ENCODE results near the gene CLEC16A. TPM values are rescaled to one million over a fixed set of nuclear protein-coding genes. Genes with fewer than 3 reads are reported as not detected.

Gene CLEC16A
- total RNA-seq, 2 experiments from 2014 or later, result 25.5 to 26.7 TPM

DNA sequence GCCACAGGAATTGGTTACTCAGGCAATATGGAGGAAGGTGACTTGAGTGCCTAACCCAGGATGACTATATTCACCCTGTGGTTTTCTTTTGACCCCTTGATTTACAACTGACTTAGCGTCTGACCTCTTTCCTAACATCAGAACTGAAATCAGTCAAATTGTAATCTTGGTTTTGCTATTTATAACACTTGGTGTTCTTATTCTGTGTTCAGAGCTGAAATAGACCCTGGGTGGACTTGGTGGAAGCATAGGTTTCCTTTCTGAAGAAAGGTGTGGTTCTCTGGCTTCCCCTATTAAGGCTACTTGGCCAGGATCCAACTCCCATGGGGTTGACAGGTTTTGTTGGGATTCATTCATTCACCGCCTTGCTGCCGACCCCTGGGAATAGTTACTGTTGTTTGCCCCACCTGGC is 80.8 kb downstream of the CLEC16A start:
- Mint-ChIP-seq H3K27me3 (no peaks in the 10 kb centered on the region), H3K4me3 (no peak overlapping the region), H3K4me1 (ENCODE audit: low read depth) (peaks cover 22% of the 10 kb centered on the region), H3K36me3 (peaks cover 85% of the 10 kb centered on the region), H3K27ac (peak overlapping the region; percentile 91), H3K9me3 (peaks cover 36% of the 10 kb centered on the region)
- intact Hi-C loops (cut with micrococcal nuclease), result loop anchor here (1.0 to 2.0 kb wide), 3 partner anchors 27 to 60 kb away; no protein-coding TSS in a partner anchor
- DNase-seq, result peak; percentile 24
- ChIA-PET POLR2A (interaction anchor here (0.6 to 2.4 kb wide), 8 partner anchors 27 to 230 kb away, joined by 3 to 15 read pairs (median 8); partner anchors contain the start of gene SOCS1), CTCF (interaction anchor here (0.6 to 1.8 kb wide), 10 partner anchors 26 to 347 kb away, joined by 3 to 7 read pairs (median 3); partner anchors contain the start of gene SOCS1)

DNA sequence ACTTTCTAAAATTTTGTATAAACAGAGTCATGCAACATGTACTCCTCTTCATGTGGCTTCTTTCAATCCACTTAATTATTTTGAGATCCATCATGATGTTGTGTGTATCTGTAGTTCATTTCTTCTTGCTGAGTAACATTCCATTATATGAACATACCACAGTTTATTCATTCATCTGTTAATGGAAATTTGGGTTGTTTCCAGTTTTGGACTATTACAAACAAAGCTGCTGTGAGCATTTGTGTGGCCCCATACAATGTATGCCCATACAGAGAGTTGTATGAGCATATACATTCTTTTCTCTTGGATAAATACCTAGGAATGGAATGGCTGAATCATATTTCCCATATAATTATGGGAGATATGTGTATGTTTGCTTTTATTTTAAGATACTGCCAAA is 85.6 kb downstream of the CLEC16A start:
- DNase-seq, result no peak
- Mint-ChIP-seq H3K4me3 (no peak overlapping the region), H3K36me3 (peaks cover 66% of the 10 kb centered on the region), H3K27me3 (no peaks in the 10 kb centered on the region), H3K4me1 (ENCODE audit: low read depth) (peaks cover 9% of the 10 kb centered on the region), H3K9me3 (peaks cover 33% of the 10 kb centered on the region), H3K27ac (no peak overlapping the region)
- POLR2A ChIA-PET, result no interaction called here
- CTCF ChIA-PET, result no interaction called here
- intact Hi-C loops (cut with micrococcal nuclease), result no loop called here

DNA sequence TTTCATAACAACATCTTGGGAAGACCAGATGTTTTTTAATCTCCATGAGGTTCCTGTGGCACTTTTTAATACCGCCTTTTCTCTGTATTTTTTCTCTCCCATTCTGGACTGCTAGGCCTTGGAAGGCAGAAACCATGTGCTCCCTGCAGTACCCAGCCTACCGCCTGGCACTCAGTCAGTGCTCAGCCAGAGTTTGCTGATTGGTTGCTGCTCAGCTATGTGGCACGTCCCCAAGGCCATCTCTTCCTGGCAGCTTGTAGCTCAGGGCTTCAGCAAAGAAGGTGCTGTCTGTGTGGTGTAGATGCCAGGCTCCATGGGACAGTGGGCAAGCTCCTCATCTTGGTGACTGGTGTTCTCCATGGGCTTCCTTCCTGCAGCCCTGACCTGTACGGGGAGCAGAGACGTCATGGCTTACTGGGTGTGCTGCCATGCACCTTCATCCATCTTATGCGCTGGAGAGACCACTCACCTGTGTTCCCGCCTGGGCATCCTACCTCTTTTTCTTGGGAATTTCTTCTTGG is 86.7 kb downstream of the CLEC16A start:
- no peak overlapping the region for H3K4me3 Mint-ChIP-seq
- POLR2A ChIA-PET, result no interaction called here
- DNase-seq, result no peak
- intact Hi-C loops (cut with micrococcal nuclease), result no loop called here
- H3K27me3 Mint-ChIP-seq, result no peaks in the 10 kb centered on the region
- peaks cover 29% of the 10 kb centered on the region for H3K9me3 Mint-ChIP-seq
- peaks cover 2% of the 10 kb centered on the region for H3K4me1 Mint-ChIP-seq (ENCODE audit: low read depth)
- no peak overlapping the region for H3K27ac Mint-ChIP-seq
- CTCF ChIA-PET, result no interaction called here
- peaks cover 63% of the 10 kb centered on the region for H3K36me3 Mint-ChIP-seq

DNA sequence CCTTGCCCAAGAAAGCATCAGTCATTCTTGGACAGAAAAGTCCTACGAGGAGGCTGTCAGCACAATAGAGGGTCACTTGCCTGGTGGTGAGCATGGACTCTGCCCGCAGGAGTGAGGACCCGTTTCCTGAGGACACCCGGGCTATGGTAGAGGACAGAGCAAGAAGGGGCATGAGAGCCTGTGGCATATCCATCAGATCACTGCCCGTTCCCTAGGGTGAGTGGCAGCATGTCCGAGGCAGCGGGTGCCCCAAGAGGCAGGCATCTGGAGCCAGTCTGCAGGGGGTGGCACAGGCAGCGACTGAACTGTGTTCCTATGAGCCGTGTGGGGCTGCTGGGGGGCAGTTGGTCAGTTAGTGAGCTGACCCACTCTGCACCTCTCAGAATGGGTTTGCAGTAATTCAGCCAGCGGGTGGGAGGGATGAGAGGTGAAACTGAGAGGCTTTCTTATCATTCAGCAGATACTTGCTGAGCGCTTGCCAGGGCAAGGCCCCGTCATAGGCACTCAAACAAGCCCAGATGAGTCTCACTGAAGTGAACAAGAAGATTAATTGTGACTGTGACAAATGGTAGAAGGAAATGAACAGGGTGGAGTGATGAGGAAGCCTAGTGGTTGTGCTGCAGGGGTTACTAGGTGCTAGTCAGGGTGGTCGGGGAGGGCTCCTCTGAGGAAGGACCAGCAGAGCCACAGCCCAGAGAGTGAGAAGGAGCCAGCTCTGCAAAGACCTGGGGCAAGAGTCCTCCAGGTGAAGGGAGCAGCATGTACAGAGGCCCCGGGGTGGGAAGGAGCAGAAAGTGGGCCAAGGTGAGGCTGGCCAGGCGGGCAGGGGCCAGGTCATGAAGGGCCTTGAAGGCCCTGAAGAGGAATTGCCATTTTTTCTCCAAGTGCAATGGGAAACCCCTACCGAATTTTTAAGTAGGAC is 87.9 kb downstream of the CLEC16A start:
- Mint-ChIP-seq H3K36me3 (peaks cover 58% of the 10 kb centered on the region), H3K4me3 (no peak overlapping the region), H3K27ac (no peak overlapping the region), H3K27me3 (no peaks in the 10 kb centered on the region), H3K9me3 (peaks cover 18% of the 10 kb centered on the region), H3K4me1 (ENCODE audit: low read depth) (peaks cover 2% of the 10 kb centered on the region)
- POLR2A ChIA-PET, result no interaction called here
- CTCF ChIA-PET, result no interaction called here
- intact Hi-C loops (cut with micrococcal nuclease), result no loop called here
- no peak for DNase-seq

DNA sequence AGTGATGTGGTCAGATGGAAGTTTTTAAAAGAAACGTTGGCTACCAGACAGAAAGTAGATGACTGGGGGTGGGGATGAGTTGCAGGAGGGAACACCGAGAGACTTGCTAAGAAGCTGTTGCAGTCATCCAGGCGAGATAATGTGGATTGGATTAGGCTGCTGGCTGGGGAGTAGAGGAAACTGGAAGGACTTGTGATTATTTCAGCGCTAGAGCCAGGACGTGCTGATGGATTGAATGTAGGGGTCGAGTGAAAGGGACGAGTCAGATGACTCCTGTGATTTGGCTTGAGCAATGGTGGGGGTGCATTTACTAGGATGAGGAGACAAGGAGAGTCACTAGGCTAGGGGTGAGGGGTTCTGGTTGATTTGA is 88.5 kb downstream of the CLEC16A start:
- H3K36me3 Mint-ChIP-seq, result peaks cover 51% of the 10 kb centered on the region
- H3K4me3 Mint-ChIP-seq, result no peak overlapping the region
- ChIA-PET CTCF (no interaction called here), POLR2A (no interaction called here)
- peaks cover 2% of the 10 kb centered on the region for H3K4me1 Mint-ChIP-seq (ENCODE audit: low read depth)
- intact Hi-C loops (cut with micrococcal nuclease), result no loop called here
- no peaks in the 10 kb centered on the region for H3K27me3 Mint-ChIP-seq
- DNase-seq, result no peak
- peaks cover 13% of the 10 kb centered on the region for H3K9me3 Mint-ChIP-seq
- H3K27ac Mint-ChIP-seq, result no peak overlapping the region

DNA sequence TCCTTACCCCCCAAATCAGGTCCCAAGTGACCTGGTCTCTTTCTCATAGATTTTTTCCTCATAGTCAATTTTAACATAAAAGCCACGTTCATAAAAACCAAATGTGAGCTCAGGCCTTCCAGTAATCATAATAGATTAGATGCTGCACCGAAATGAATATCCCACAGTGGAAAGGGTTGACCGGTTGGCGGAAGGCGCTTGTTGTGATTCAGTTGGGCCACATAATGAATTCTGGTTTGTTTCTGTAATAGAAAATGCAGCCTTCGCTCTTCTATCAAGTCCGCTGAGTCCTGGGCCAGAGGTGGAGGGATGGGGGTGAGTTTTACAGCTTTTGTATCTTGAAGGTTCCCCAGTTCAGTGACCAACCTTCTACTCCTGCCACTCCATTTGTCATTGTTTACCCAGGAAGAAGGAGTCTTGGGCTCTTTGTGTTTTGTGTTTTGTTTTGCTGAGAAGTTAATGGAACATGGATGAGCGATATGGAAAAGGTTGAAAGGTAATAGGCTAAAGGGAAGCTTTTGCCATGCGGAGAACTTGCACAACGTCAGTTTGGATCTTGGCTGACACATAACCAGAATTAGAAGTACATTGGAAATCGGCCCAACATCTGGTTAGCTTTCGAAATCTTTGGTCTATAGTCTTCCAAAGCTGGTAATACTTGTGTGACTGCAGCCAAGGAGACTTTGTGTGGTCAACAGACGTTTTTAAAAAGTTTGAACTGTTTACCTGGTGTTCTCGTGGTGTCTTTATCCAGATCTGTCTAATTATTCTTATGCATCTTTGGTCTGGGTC is 89.5 kb downstream of the CLEC16A start:
- Mint-ChIP-seq H3K9me3 (peaks cover 6% of the 10 kb centered on the region), H3K4me1 (ENCODE audit: low read depth) (peaks cover 2% of the 10 kb centered on the region), H3K27me3 (no peaks in the 10 kb centered on the region), H3K36me3 (peaks cover 46% of the 10 kb centered on the region), H3K4me3 (no peak overlapping the region), H3K27ac (no peak overlapping the region)
- ChIA-PET POLR2A (interaction anchor here (0.9 kb wide), 1 partner anchor 222 kb away, joined by 3 read pairs; the partner anchor contains the start of gene SOCS1), CTCF (interaction anchor here (0.7 to 1.6 kb wide), 2 partner anchors 27 to 63 kb away, joined by 3 to 5 read pairs; no protein-coding TSS in a partner anchor)
- intact Hi-C loops (cut with micrococcal nuclease), result no loop called here
- DNase-seq, result no peak

DNA sequence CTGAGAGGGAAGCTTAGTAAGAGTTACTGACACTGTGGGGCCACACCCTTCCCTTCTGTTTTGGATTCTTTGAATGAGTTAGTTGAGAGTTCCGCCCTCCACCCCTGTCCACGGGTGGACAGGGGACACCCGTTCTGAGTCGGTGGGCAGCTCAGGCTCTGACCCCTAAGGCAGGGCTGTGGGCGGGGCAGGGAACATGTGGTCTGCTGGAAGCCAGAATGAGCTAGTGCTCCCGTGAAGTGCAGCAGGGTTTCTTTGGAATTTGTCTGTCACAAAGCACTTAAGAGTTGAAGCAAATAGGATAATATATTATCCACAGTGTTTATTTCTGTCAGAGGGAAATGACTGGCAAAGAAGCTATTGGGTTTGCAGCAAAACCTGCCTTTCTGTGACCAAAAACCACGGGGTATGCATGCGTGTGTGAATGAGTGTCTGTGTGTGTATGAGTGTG is 90.1 kb downstream of the CLEC16A start:
- Mint-ChIP-seq H3K27me3 (no peaks in the 10 kb centered on the region), H3K36me3 (peaks cover 39% of the 10 kb centered on the region), H3K9me3 (peaks cover under 1% of the 10 kb centered on the region), H3K27ac (no peak overlapping the region), H3K4me3 (no peak overlapping the region), H3K4me1 (ENCODE audit: low read depth) (peaks cover 2% of the 10 kb centered on the region)
- intact Hi-C loops (cut with micrococcal nuclease), result no loop called here
- DNase-seq, result no peak
- ChIA-PET CTCF (interaction anchor here (0.7 to 1.6 kb wide), 2 partner anchors 28 to 63 kb away, joined by 3 to 5 read pairs; no protein-coding TSS in a partner anchor), POLR2A (no interaction called here)

DNA sequence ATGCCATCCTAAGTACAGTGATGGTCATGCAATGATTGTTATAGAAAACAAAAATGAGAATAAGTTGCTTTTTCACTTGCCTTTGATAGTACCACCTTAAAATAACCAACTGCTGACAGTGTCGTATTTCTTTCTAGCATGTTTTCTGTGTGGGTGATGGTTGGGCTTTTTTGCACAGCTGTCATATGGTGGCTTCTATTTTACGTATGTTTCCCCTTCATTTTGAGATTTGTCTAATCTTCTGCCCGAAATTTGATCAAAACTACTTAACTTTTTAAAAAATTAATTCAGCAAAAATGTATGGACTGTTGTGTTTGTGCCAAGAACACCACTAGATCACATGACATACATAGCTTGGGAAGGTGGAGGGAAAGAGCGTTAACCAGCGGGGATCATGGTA is 90.7 kb downstream of the CLEC16A start:
- no peaks in the 10 kb centered on the region for H3K9me3 Mint-ChIP-seq
- intact Hi-C loops (cut with micrococcal nuclease), result no loop called here
- DNase-seq, result no peak
- ChIA-PET POLR2A (no interaction called here), CTCF (interaction anchor here (1.6 kb wide), 1 partner anchor 64 kb away, joined by 5 read pairs; no protein-coding TSS in a partner anchor)
- H3K27me3 Mint-ChIP-seq, result no peaks in the 10 kb centered on the region
- no peak overlapping the region for H3K27ac Mint-ChIP-seq
- H3K4me1 Mint-ChIP-seq (ENCODE audit: low read depth), result no peaks in the 10 kb centered on the region
- peaks cover 37% of the 10 kb centered on the region for H3K36me3 Mint-ChIP-seq
- H3K4me3 Mint-ChIP-seq, result no peak overlapping the region

DNA sequence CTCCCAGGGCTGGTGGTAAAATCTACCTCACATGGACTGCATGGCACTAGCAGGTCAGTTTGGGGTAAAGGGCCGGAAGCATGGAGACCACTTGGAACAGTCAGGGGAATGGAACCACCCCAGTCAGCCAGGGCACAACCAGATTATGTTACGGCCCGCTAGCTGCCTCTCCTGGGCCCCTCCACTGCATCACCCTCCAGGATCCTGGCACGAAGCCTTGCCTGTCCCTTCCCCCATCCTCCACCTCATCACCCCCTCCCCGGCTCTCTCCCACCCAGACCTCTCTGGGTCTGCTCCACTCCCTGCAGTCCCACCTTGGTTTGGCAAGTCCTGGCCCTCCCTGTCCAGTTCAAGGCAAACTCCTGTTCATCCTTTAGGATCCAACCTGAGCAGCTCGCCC is 91.7 kb downstream of the CLEC16A start:
- Mint-ChIP-seq H3K27me3 (no peaks in the 10 kb centered on the region), H3K27ac (no peak overlapping the region), H3K4me1 (ENCODE audit: low read depth) (no peaks in the 10 kb centered on the region), H3K4me3 (no peak overlapping the region), H3K36me3 (peaks cover 34% of the 10 kb centered on the region), H3K9me3 (no peaks in the 10 kb centered on the region)
- ChIA-PET POLR2A (interaction anchor here (0.6 kb wide), 1 partner anchor 366 kb away, joined by 3 read pairs; no protein-coding TSS in a partner anchor), CTCF (no interaction called here)
- DNase-seq, result no peak
- intact Hi-C loops (cut with micrococcal nuclease), result no loop called here

DNA sequence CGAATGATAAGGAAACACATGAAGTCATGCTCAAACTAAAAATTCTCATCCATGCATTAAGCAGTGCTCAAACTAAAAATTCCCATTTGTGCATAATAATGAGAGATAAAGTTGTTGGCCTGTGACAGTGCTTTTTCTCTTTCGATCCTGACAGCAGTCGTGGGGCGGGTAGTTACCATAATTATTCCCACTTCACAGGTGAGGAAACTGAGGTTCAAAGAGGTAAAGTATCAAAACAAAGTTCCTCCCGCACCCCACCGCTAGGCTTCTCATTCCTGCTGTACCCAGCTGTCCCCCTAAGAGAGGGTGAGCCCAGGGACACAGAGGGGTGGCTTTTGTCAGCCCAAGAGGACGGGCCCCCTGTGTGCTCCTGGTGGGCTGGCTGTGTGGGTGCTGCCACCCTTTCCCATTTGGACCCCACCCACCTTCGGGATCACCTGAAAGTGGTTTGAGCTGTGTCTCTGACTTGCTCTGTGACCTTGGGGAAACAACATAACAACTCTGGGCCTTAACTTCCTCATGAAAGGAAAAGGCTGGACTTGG is 92.6 kb downstream of the CLEC16A start:
- CTCF ChIA-PET, result no interaction called here

DNA sequence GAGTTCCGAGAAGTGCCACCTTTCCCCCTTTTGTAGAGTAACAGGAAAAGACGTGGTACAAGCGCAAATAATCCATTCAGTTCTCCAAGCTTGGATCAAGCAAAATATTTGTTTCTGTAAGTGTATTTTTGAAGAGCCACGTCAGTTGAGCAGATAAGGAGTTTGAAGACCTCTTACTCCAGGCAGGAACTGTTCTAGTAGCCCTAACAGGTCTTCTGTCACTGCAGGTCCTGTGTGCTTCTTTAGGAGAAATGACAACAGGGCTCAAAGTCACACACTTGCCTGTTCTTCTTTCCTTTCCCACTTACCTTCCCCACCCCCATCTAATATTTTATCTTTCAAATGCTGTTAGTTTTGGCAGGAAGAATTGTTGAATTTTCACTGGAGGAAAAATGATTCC is 93.9 kb downstream of the CLEC16A start:
- H3K4me3 Mint-ChIP-seq, result no peak overlapping the region
- ChIA-PET POLR2A (no interaction called here), CTCF (interaction anchor here (1.1 kb wide), 1 partner anchor 14 kb away, joined by 5 read pairs; no protein-coding TSS in a partner anchor)
- no peak for DNase-seq
- no peak overlapping the region for H3K27ac Mint-ChIP-seq
- no peaks in the 10 kb centered on the region for H3K4me1 Mint-ChIP-seq (ENCODE audit: low read depth)
- H3K36me3 Mint-ChIP-seq, result peaks cover 39% of the 10 kb centered on the region
- no peaks in the 10 kb centered on the region for H3K27me3 Mint-ChIP-seq
- H3K9me3 Mint-ChIP-seq, result no peaks in the 10 kb centered on the region
- intact Hi-C loops (cut with micrococcal nuclease), result no loop called here

More for the DNA sequence above, 92.6 kb downstream of the CLEC16A start:
- no peak for DNase-seq
- intact Hi-C loops (cut with micrococcal nuclease), result no loop called here
- Mint-ChIP-seq H3K27me3 (no peaks in the 10 kb centered on the region), H3K27ac (no peak overlapping the region), H3K4me3 (no peak overlapping the region), H3K9me3 (no peaks in the 10 kb centered on the region), H3K4me1 (ENCODE audit: low read depth) (no peaks in the 10 kb centered on the region), H3K36me3 (peaks cover 36% of the 10 kb centered on the region)
- POLR2A ChIA-PET, result no interaction called here

Measured in activated CD4-positive, alpha-beta memory T cell treated with anti-CD3 and anti-CD28 coated beads for 36 hours (primary cell).